NB4 (cell line): ENCODE data around the gene CCDC154.

Experiments used
- DNase-seq: peaks from one replicate; pipeline ENCODE4 v3.0.0; 2010; ENCODE audit warnings: low read depth
- H3K4me3 ChIP-seq: one replicate; pipeline ENCODE4 v1.5.1; 2011; ENCODE audit warnings: mild to moderate bottlenecking, low read depth, low read length, moderate library complexity
- MYC ChIP-seq: IDR thresholded peaks from 2 replicates; pipeline ENCODE4 v1.6.1; 2011; ENCODE audit warnings: low read depth, low read length
- POLR2A ChIP-seq: IDR thresholded peaks from 2 replicates; pipeline ENCODE4 v1.6.1; 2011; ENCODE audit warnings: mild to moderate bottlenecking; ENCODE audit not compliant: insufficient read length; ENCODE audit errors: extremely low read depth
- TF ChIP-seq, protein P1 (sequence below): IDR thresholded peaks from one replicate; pipeline ENCODE4 v1.5.1; 2012; ENCODE audit warnings: low read depth, low read length
- TF ChIP-seq, protein P2 (sequence below): IDR thresholded peaks from 2 replicates; pipeline ENCODE4 v1.6.1; 2011; ENCODE audit warnings: low read depth, low read length

The CCDC154 gene

DNA sequence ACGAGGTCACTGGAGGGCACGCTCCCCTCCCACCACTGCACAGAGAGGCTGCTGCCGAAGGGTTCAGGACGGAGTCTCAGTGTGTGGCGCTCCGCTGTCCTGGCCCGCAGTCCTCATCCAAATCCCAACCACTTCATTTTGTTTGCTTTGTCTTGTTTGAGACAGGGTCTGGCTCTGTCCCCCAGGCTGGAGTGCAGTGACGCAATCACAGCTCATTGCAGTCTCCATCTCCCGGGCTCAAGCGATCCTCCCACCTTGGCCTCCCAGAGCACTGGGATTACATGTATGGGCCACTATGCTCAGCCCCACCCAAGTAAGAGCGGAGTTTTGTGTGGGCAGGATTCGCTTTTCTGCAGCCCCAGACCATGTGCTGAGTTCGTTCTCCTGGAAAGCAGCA, 42.6 kb downstream of the CCDC154 start:
- no peak for DNase-seq
- H3K4me3 ChIP-seq: no peak overlapping the region
- TF ChIP-seq, protein P1, sequence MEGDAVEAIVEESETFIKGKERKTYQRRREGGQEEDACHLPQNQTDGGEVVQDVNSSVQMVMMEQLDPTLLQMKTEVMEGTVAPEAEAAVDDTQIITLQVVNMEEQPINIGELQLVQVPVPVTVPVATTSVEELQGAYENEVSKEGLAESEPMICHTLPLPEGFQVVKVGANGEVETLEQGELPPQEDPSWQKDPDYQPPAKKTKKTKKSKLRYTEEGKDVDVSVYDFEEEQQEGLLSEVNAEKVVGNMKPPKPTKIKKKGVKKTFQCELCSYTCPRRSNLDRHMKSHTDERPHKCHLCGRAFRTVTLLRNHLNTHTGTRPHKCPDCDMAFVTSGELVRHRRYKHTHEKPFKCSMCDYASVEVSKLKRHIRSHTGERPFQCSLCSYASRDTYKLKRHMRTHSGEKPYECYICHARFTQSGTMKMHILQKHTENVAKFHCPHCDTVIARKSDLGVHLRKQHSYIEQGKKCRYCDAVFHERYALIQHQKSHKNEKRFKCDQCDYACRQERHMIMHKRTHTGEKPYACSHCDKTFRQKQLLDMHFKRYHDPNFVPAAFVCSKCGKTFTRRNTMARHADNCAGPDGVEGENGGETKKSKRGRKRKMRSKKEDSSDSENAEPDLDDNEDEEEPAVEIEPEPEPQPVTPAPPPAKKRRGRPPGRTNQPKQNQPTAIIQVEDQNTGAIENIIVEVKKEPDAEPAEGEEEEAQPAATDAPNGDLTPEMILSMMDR: no peak
- TF ChIP-seq, protein P2, sequence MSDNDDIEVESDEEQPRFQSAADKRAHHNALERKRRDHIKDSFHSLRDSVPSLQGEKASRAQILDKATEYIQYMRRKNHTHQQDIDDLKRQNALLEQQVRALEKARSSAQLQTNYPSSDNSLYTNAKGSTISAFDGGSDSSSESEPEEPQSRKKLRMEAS: no peak
- TF ChIP-seq MYC (no peak), POLR2A (no peak)

DNA sequence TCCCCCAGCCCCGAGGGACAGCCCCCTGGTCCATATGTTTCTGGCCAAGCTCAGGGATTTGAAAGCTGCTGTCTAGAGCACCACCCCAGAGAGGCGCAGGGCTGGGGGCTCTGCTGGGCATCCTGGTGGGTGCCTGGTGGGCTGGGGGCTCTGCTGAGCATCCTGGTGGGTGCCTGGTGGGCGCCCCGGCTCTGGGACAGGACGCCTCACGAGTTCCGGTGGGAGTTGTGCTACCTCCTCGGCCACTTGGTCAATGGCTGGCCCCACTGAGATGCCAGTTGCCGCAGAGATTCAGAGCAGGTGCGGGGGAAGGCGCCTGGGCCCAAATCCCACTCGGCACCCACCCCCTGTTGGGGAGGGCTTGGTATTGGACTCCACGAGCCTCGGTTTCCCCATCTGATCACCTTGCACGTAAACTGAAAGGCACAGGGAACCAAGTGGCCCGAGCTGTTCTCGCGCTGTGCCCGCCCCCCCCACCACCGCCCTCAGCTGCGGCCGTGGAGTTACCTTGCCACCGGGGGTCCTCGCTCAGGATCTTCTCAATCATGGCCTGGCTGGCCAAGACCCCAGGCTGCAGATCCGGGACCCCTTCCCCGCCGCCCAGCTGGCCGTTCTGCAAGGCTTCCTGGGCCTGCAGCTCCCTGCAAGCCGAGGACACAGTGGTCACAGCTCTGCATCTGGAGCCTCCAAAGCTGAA, 43.1 kb downstream of the CCDC154 start:
- no peak overlapping the region for H3K4me3 ChIP-seq
- DNase-seq: no peak
- no peak for TF ChIP-seq MYC
- TF ChIP-seq, protein P2: no peak
- no peak for TF ChIP-seq POLR2A
- TF ChIP-seq, protein P1: no peak

DNA sequence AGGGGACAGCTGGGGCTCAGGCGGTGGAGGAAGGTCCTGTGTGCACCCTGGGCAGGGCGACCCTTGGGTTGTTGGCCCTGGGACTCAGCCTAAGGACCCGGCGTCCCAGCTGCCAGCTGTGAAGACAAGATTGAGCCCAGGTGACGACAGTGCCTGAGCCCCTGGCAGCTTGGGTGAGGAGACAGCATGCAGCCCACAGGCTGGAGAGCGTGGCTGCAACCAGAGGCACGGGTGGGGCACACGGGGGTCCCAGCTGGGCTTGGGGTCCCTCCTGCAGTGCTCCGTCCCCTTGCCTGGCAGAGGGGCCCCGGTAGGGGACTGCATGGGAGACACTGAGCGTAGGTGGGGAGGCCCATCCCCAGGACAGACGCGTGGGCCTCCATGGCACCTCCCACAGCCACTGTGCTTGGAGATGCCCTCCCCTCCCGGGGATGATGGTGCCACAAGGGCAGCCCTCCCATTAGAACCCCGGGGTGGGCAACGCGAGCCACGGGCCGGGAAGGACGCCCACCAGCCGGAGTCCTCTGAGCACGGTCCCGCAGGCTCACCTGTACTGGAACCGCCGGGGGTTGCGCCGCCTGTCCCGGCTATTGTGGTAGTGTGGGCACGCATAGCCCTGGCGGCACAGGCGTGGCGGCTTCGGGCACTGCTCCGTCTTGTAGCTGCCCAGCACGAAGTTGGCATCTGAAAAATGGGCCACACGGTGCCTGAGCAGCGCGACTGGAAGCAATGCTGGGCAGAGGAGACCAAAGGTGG, 45.4 kb downstream of the CCDC154 start:
- TF ChIP-seq MYC (no peak), POLR2A (no peak)
- TF ChIP-seq, protein P1: no peak
- TF ChIP-seq, protein P2: no peak
- DNase-seq: no peak
- no peak overlapping the region for H3K4me3 ChIP-seq

DNA sequence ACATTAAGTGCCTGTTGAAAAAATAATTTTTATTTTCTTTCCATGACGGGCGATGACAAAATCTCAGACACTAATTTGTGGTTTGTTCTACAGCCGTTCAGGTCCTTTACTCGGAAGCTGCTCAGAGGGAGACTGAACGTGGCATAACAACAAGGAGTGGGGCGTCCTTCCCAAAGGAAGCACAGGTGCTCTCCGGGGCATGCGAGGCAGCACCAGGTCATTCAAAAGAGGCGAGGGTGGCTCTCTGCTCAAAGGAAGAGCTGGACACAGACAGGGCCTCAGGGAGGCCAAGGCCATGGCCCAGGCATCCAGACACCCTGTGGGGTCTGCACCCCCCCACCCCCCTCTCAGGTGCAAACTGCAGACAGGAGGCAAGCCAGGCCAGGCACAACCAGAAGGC, 46.0 kb downstream of the CCDC154 start:
- no peak overlapping the region for H3K4me3 ChIP-seq
- TF ChIP-seq, protein P2: no peak
- TF ChIP-seq POLR2A: no peak
- TF ChIP-seq, protein P1: no peak
- TF ChIP-seq MYC: no peak
- DNase-seq: no peak

DNA sequence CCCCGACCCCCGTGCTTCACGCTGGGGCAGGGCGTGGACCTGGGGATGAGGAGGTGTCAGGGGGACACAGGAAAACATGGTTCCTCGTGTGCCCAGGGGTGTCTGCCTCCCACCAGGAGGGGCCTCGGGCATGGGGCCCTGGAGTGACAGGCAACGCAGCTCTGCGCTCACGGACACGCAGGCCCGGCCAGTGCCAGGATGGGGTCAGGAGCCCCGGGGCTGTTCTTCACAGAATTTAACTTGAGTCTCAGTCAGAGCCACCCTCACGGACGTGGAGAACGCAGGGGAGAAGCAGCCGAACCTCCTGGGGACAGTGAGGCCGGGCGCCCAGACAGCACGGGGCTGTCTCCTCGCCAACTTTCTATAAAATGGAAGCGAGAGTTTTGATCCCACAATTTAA, 46.6 kb downstream of the CCDC154 start:
- no peak for TF ChIP-seq MYC
- TF ChIP-seq, protein P2: no peak
- no peak for TF ChIP-seq POLR2A
- TF ChIP-seq, protein P1: no peak
- DNase-seq: no peak
- no peak overlapping the region for H3K4me3 ChIP-seq
